ENCODE results near the gene TMEM87A.
"Not testable (repeated sequence)": the region's sequence is repeated elsewhere in the genome, so short reads cannot be mapped to it uniquely, and the experiment has no call there.

Gene TMEM87A, protein sequence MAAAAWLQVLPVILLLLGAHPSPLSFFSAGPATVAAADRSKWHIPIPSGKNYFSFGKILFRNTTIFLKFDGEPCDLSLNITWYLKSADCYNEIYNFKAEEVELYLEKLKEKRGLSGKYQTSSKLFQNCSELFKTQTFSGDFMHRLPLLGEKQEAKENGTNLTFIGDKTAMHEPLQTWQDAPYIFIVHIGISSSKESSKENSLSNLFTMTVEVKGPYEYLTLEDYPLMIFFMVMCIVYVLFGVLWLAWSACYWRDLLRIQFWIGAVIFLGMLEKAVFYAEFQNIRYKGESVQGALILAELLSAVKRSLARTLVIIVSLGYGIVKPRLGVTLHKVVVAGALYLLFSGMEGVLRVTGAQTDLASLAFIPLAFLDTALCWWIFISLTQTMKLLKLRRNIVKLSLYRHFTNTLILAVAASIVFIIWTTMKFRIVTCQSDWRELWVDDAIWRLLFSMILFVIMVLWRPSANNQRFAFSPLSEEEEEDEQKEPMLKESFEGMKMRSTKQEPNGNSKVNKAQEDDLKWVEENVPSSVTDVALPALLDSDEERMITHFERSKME

DNA sequence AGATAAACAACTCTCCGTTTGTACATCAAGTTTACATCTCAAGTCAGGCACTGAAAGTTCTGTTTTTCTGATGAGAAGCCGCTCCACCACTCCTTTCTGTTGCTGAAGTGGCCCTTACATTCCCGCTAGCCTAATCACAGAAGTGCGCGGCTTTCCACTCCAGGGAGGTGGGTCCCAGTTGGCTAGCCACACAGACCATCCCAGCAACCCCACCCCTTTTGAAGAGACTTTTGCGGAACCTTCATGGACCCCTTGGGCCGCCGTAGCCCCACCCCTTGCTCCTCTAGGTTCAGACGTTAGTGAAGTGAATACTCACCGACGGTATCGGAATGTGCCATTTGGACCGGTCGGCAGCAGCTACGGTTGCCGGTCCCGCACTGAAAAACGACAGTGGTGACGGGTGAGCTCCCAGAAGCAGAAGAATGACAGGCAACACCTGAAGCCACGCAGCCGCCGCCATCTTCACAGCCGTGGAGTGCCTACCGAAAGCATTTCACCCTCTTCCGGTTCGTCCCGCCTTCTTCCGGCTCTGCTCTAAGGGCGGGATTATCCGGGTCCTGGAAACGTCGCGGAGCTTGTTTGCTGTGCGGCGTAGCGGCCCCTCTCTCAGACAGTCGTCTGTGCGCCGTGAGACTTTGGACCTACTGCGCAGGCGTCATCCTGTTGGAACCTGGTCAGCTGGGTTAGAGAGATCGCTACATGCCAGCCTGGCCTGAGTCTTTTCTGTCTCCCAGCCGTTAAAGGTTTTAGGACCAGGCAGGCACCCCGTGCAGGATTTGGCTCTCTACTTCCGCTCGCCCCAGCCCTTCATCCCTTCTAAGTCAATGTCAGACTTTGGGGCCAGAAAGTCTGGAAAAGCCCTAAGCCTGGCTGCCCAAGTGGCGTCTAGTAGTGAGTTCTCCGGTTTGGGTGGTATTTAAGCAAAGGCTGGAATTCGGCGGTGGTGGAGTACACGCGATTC, at the start of gene TMEM87A, which contains the start of gene GANC:
TMEM87A (minus strand) TSS at position 495 of the 961 bp plus-strand sequence; CDS start at position 460, 35 bp downstream.
GANC (plus strand) TSS at position 263 of the 961 bp plus-strand sequence. CDS start 1,281 bp downstream, outside the sequence.
- DNase-seq, result peak; percentile 99

DNA sequence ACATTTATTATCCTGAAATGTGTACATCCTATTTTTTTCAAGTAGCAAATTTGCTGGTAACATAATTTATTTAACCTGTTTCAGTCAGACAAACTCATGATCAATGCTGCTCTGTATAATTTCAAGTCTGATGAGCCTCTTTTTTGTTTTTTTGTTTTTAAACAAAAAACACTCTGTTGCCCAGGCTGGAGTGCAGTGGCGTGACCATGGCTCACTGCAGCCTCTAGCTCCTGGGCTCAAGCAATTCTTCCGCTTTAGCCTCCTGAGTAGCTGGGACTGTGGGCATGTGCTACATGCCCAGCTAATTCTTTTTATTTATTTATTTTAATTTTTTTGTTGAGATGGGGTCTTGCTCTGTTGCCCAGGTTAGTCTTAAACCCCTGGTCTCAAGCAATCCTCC, 46.0 kb upstream of the TMEM87A start:
- no peak for DNase-seq

GRCh38 chr15:42316282-42316805, 43.1 kb upstream of the TMEM87A start:
- not testable (repeated sequence) for DNase-seq

- DNase-seq, result no peak
Observed at GRCh38 chr15:42315521-42315920, 42.3 kb upstream of the TMEM87A start.

GRCh38 chr15:42314818-42315217, 41.6 kb upstream of the TMEM87A start:
- no peak for DNase-seq

GRCh38 chr15:42313463-42313862, 40.2 kb upstream of the TMEM87A start:
- no peak for DNase-seq

DNA sequence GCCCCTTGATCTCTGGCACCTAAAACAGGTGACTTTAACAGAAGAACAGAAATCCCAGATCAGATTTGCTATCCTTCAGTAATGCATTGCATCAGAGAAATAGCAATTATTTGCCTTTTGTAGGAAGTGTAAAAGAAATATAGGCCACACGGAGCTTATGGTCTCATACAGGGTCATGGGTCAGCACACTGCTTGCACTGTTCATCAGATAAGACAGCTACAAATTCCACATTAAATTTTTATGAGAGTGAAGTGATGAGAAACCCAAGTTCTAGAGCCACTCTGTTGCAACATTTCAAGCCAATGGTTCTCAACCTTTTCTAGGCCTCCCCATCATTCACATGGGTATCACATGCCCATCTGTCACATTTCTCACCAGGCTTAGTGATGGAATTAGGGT, 33.4 kb upstream of the TMEM87A start:
- no peak for DNase-seq

- DNase-seq, result not testable (repeated sequence)
Observed at GRCh38 chr15:42301004-42301403, 27.8 kb upstream of the TMEM87A start.

- no peak for DNase-seq
Observed at GRCh38 chr15:42289166-42289565, 15.9 kb upstream of the TMEM87A start.

DNA sequence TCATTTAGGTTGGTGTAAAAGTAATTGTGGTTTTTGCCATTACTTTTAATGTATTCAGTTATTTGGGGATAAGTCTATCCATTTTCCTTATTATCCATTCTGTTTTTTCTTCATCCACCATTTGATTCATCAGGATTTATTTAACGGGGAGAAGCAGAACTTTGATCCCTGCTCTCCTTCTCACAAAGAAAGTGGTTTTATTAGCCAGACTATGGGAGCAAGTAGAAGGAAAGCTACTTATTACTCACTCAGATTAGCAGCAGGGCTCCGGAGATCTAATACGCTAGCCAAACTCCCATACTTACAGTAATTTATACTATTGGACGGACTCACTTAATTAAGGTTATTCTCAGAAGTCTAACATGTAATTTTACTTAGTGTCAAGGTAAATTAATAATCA, 14.7 kb upstream of the TMEM87A start:
- DNase-seq, result no peak

GRCh38 chr15:42286445-42287029, 13.3 kb upstream of the TMEM87A start:
- DNase-seq, result no peak

DNA sequence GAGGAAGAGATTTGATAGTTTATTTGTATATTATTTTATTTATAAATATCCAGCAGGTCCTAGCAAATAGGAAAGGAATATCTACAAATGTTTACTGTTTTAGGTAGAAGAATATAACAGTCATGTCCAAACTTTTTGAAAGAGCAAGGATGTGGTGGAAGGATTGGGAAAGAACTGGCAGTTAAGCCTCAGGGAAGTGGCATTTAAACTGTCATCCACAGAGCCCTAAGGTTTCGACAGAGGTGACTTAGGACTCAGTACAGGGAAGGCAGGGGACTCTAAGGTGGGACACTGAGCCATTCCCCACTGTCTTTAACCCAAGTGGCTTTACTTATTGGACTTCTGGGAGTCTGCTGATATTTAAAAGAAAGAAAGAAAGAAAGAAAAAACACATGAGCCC, 11.8 kb upstream of the TMEM87A start:
- DNase-seq, result no peak

DNA sequence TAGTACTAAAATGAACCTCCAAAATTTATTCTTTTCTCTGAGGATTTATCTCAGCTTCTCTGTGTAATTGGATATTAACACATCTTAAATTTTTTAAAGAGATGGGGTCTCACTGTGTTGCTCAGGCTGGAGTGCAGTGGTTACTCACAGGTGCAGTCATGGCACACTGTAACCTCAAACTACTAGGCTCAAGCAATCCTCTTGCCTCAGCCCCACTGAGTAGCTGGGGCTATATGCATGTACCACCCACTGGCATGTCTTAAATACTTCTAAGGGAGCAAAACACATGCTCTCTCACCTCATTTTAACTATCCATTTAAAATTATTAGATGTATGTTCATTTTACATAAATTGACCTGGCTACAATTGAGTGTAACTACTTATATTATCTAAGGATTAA, 11.3 kb upstream of the TMEM87A start:
- no peak for DNase-seq

GRCh38 chr15:42283671-42284070, 10.4 kb upstream of the TMEM87A start:
- no peak for DNase-seq

DNA sequence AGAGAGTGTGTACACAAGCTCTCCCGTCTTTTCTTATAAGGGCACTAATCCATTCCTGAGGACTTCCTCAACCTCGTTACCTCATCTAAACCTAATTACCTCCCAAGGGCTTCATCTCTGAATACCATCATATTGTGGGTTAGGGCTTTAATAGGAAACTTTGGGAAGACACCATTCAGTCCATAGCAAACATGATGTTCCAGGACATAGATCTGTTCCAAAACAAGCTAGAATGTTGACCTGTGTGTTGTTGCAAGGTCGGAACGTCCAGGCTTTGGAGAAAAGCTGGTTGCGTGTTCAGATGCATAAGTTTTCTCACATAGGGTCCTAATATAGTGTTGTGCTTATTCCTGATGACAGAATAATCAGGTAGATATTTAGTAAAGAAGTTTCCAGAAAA, 9.7 kb upstream of the TMEM87A start:
- no peak for DNase-seq

- no peak for DNase-seq
Observed at GRCh38 chr15:42282344-42282743, 9.1 kb upstream of the TMEM87A start.

- DNase-seq, result no peak
Observed at GRCh38 chr15:42279234-42279723, 6.0 kb upstream of the TMEM87A start.

GRCh38 chr15:42276762-42277161, 3.5 kb upstream of the TMEM87A start:
- DNase-seq, result no peak

- DNase-seq, result peak; percentile 47
Observed at GRCh38 chr15:42275780-42276391, 2.7 kb upstream of the TMEM87A start.

- no peak for DNase-seq
Observed at GRCh38 chr15:42274702-42274989, 1.4 kb upstream of the TMEM87A start.

DNA sequence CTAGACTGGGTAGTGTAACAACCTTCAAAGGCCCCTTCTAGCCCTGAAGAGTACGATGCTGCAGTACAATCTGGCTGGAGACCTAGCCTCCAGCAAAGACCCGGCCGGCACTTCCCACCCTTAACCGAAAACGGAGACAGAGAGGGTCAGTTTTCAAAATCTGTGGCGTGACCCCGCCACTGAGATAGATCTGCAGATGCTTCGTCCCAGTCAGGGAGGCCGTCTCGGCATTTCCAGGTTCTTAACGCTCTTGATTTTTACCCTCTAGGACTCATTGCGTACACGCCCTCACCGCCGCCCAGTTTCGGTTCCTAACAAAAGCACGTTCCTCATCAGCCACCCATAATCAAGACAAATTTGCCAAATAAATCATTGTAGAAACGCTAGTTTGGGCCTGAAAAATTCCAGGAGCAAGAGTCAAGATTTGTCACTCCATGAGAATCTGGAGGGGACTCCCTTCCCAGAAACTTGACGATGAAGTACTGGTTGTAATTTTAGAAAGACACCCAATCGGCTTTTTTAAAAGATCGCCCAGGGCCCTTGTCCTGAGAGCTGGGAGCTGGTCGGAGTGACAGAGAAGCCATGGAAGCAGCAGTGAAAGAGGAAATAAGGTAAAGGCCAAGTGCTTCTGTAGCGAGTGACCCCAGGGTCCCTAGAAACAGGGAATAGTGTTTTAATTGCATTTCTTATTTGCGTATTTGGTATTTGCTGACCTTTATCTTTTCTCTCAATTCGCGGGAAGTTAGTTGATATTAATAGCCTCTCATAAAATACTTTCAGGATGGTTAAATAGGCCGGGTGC, 868 bp upstream of the TMEM87A start:
- DNase-seq, result peak; percentile 74

Measured in midbrain (tissue), 1 donor.